ENCODE results near the gene CRK.
"Not testable (repeated sequence)": the region's sequence is repeated elsewhere in the genome, so short reads cannot be mapped to it uniquely, and the experiment has no call there.

CRK gene

GRCh38 chr17:1467898-1468492 lies 12.0 kb upstream of the CRK start:
- no peak for DNase-seq (ENCODE audit: low read depth in 2 of 2)

GRCh38 chr17:1467258-1467657 lies 11.2 kb upstream of the CRK start:
- DNase-seq (ENCODE audit: low read depth in 2 of 2) = no peak

- DNase-seq (ENCODE audit: low read depth in 2 of 2) = no peak
Measured at GRCh38 chr17:1464186-1464585, 8.2 kb upstream of the CRK start.

- no peak for DNase-seq (ENCODE audit: low read depth in 2 of 2)
Measured at GRCh38 chr17:1462164-1463112, 6.4 kb upstream of the CRK start.

- no peak for DNase-seq (ENCODE audit: low read depth in 2 of 2)
Measured at GRCh38 chr17:1461198-1461944, 5.3 kb upstream of the CRK start.

GRCh38 chr17:1460233-1460632 lies 4.2 kb upstream of the CRK start:
- DNase-seq (ENCODE audit: low read depth in 2 of 2) = no peak

- no peak for DNase-seq (ENCODE audit: low read depth in 2 of 2)
Measured at GRCh38 chr17:1455291-1455796, 688 bp downstream of the CRK start.

GRCh38 chr17:1454541-1454940 lies 1.5 kb downstream of the CRK start:
- DNase-seq (ENCODE audit: low read depth in 2 of 2) = no peak

GRCh38 chr17:1453694-1454093 lies 2.3 kb downstream of the CRK start:
- not testable (repeated sequence) for DNase-seq (ENCODE audit: low read depth in 2 of 2)

- DNase-seq (ENCODE audit: low read depth in 2 of 2) = no peak
Measured at GRCh38 chr17:1452836-1453235, 3.2 kb downstream of the CRK start.

- DNase-seq (ENCODE audit: low read depth in 2 of 2) = not testable (repeated sequence)
Measured at GRCh38 chr17:1450261-1450660, 5.8 kb downstream of the CRK start.

GRCh38 chr17:1449412-1449967 lies 6.5 kb downstream of the CRK start:
- no peak for DNase-seq (ENCODE audit: low read depth in 2 of 2)

GRCh38 chr17:1447052-1447451 lies 9.0 kb downstream of the CRK start:
- no peak for DNase-seq (ENCODE audit: low read depth in 2 of 2)

- no peak for DNase-seq (ENCODE audit: low read depth in 2 of 2)
Measured at GRCh38 chr17:1446201-1446600, 9.8 kb downstream of the CRK start.

GRCh38 chr17:1445695-1446094 lies 10.3 kb downstream of the CRK start:
- not testable (repeated sequence) for DNase-seq (ENCODE audit: low read depth in 2 of 2)

- DNase-seq (ENCODE audit: low read depth in 2 of 2) = not testable (repeated sequence)
Measured at GRCh38 chr17:1442721-1443120, 13.3 kb downstream of the CRK start.

GRCh38 chr17:1442187-1442586 lies 13.8 kb downstream of the CRK start:
- no peak for DNase-seq (ENCODE audit: low read depth in 2 of 2)

- DNase-seq (ENCODE audit: low read depth in 2 of 2) = no peak
Measured at GRCh38 chr17:1440921-1441320, 15.1 kb downstream of the CRK start.

GRCh38 chr17:1438593-1439083 lies 17.4 kb downstream of the CRK start:
- DNase-seq (ENCODE audit: low read depth in 2 of 2) = no peak

- DNase-seq (ENCODE audit: low read depth in 2 of 2) = no peak
Measured at GRCh38 chr17:1435326-1435725, 20.7 kb downstream of the CRK start.

GRCh38 chr17:1434150-1434549 lies 21.9 kb downstream of the CRK start:
- DNase-seq (ENCODE audit: low read depth in 2 of 2) = no peak

- DNase-seq (ENCODE audit: low read depth in 2 of 2) = no peak
Measured at GRCh38 chr17:1431631-1432104, 24.4 kb downstream of the CRK start.

Measured in stimulated activated CD4-positive, alpha-beta T cell treated with anti-CD3 and anti-CD28 coated beads, Interleukin-15, amount 100 ng/mL, for 48 hours (primary cell).